ENCODE data around the gene HOXA2.

The HOXA2 gene

DNA sequence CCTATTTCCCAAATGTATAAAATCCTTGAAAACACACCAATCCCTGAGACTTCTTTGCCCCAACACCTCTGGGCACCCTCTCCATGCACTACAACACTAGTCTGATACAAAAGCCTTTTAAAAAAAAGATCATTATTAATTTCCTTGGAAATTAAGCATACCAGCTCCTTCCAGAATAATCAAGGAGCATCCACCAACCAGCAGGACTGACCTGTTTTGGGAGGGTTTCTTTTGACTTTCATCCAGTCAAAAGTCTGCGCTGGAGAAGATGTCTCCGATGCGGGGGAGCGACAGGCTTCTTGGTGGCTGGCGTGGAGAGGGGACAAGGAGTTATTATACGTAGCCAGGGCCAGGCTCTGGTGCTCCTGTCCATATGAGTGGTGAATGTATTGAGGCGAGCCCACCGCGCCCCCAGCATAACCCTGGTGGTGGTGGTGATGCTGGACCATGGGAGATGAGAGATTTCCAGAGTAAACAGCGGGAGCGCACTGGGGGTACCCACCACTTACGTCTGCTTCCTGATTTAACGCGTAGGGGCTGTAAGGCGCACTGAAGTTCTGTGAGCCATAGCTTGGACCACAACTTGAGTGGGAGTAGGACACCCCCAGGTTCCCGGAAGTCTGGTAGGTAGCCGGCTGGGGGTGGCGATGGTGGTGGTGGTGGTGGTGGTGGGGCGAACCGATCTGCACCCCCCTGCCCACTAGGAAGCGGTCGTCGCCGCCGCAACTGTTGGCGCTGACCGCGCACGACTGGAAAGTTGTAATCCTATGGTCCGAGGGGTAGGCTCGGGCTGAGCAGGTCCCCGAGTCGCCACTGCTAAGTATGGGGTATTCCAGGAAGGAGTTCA is 7.2 kb downstream of the HOXA2 start:
- Histone ChIP-seq H3K14ac (ENCODE audit: low read length in 2 of 2) (no peak overlapping the region), H3K4me2 (ENCODE audit: low read length, poor library complexity, severe bottlenecking) (peak overlapping the region; percentile 96), H3K9me3 (ENCODE audit: control insufficient read depth, low read length) (no peaks in the 10 kb centered on the region), H2BK5ac (ENCODE audit: low read depth, low read length, poor library complexity, severe bottlenecking) (no peak overlapping the region), H3K36me3 (ENCODE audit: control insufficient read depth in 1 of 2, insufficient read depth in 2 of 2, low read depth in 1 of 2, low read length in 2 of 2) (peaks cover 0 to 3% of the 10 kb centered on the region in 2 experiments), H2BK120ac (ENCODE audit: low read depth, low read length) (peak overlapping the region; percentile 58), H3K23ac (ENCODE audit: low read length in 2 of 2) (no peak overlapping the region), H3K9ac (ENCODE audit: low read length) (peak overlapping the region; percentile 82), H2AFZ (ENCODE audit: low read depth, low read length) (no peak overlapping the region), H4K91ac (ENCODE audit: low read length) (no peak overlapping the region), H3K4me3 (ENCODE audit: insufficient read depth in 1 of 2, low read depth in 1 of 2, low read length in 2 of 2) (peak overlapping the region; percentile 62 to 92), H2AK5ac (ENCODE audit: low read length, severe bottlenecking) (no peak overlapping the region), H3K27ac (ENCODE audit: low read length, poor library complexity, severe bottlenecking) (peak overlapping the region; percentile 52), H2BK15ac (ENCODE audit: low read depth, poor library complexity, severe bottlenecking) (peak overlapping the region; percentile 36), H3K4ac (ENCODE audit: low read depth in 1 of 2, low read length in 2 of 2) (no peak overlapping the region), H3K27me3 (ENCODE audit: control insufficient read depth in 1 of 2, insufficient read depth in 1 of 2, low read length in 2 of 2) (no peaks in the 10 kb centered on the region), H3K18ac (ENCODE audit: low read depth in 1 of 2, low read length in 2 of 2) (peak overlapping the region in 1 of 2 experiments; percentile 21), H3K4me1 (ENCODE audit: control insufficient read depth, insufficient read depth, low read depth, low read length) (peaks cover 9% of the 10 kb centered on the region), H2BK12ac (ENCODE audit: low read length in 2 of 2) (peak overlapping the region in 1 of 2 experiments; percentile 62), H4K8ac (ENCODE audit: low read length) (peak overlapping the region; percentile 32), H3K79me1 (replicated peaks; ENCODE audit: low read length, poor library complexity, severe bottlenecking) (peaks cover 1% of the 10 kb centered on the region)
- 9% methylated on average over 31 of the region's 33 CpGs for WGBS
- DNase-seq: no peak

DNA sequence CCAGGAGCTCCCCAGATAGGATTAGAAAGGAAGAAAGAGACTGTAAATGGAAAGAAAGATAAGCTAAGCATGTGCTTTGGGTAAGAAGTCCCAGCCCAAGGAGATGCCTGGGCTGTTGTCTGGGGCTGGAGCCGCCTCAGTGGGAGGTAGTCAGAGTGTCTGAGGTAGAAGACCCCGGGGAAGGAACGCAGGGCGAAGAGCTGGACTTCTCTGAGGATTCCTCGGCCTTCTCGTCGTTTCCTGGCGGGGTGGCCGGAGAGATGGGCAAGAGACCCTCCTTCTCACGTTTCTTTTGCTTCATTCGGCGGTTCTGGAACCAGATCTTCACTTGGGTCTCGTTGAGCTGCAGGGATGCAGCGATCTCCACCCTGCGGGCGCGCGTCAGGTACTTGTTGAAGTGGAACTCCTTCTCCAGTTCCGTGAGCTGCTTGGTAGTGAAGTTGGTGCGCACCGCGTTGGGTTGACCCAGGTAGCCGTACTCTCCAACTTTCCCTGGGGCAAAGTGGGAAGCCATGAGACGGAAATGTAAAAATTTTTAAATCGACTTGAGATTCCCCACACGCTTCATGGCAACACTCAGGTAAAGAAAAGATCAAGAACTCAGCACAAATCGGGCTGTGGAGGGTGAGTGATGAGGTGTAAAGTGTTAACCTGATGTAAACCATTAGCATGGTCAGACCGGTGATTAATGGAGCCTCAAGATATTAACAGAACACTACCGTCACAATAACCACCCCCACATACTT is 8.0 kb downstream of the HOXA2 start:
- 41% methylated on average over 28 of the region's 29 CpGs for WGBS

DNA sequence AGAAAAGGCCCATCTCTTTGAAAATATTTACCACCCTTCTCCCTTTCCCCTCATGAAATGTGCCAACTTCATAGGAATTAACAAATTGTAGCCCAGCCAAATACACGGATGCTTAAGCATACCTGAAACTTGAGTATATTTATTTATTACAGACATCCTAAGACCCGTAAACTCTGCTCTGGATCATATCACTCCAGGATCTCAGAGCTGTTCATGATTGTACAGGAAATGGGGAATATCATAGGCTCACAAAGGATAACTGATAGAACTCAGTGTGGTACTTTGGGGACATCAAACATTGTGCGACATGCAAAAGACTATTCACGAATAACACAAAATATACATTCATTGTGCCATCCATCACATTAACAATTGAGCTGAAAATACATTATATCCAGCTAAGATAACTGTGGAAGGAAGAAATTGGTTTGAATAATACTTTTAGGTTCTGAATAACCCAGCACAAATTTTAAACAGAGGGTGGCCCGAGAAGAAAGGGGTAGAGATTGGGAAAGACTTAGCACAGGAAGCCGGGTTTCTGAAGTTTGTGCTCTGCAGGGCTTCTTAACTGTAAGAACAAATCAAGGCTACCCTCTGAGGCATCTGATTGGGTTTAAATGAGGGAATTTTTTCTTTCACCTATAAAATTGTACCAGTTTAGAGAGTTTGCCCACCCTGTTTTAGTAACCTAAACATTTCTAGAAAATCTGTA is 9.1 kb downstream of the HOXA2 start:
- Histone ChIP-seq H3K18ac (ENCODE audit: low read depth in 1 of 2, low read length in 2 of 2) (no peak overlapping the region), H3K23ac (ENCODE audit: low read length in 2 of 2) (no peak overlapping the region), H2BK15ac (ENCODE audit: low read depth, poor library complexity, severe bottlenecking) (no peak overlapping the region), H3K36me3 (ENCODE audit: control insufficient read depth in 1 of 2, insufficient read depth in 2 of 2, low read depth in 1 of 2, low read length in 2 of 2) (peaks cover 0 to 3% of the 10 kb centered on the region in 2 experiments), H4K91ac (ENCODE audit: low read length) (no peak overlapping the region), H3K79me1 (replicated peaks; ENCODE audit: low read length, poor library complexity, severe bottlenecking) (peaks cover 1% of the 10 kb centered on the region), H3K9me3 (ENCODE audit: control insufficient read depth, low read length) (no peaks in the 10 kb centered on the region), H2BK12ac (ENCODE audit: low read length in 2 of 2) (no peak overlapping the region), H3K4me2 (ENCODE audit: low read length, poor library complexity, severe bottlenecking) (no peak overlapping the region), H3K4ac (ENCODE audit: low read depth in 1 of 2, low read length in 2 of 2) (no peak overlapping the region), H3K4me1 (ENCODE audit: control insufficient read depth, insufficient read depth, low read depth, low read length) (peaks cover 7% of the 10 kb centered on the region), H2AFZ (ENCODE audit: low read depth, low read length) (no peak overlapping the region), H3K4me3 (ENCODE audit: insufficient read depth in 1 of 2, low read depth in 1 of 2, low read length in 2 of 2) (no peak overlapping the region), H3K27ac (ENCODE audit: low read length, poor library complexity, severe bottlenecking) (no peak overlapping the region), H2BK120ac (ENCODE audit: low read depth, low read length) (no peak overlapping the region), H3K27me3 (ENCODE audit: control insufficient read depth in 1 of 2, insufficient read depth in 1 of 2, low read length in 2 of 2) (no peaks in the 10 kb centered on the region), H3K14ac (ENCODE audit: low read length in 2 of 2) (no peak overlapping the region), H2BK5ac (ENCODE audit: low read depth, low read length, poor library complexity, severe bottlenecking) (no peak overlapping the region), H4K8ac (ENCODE audit: low read length) (no peak overlapping the region), H3K9ac (ENCODE audit: low read length) (no peak overlapping the region), H2AK5ac (ENCODE audit: low read length, severe bottlenecking) (no peak overlapping the region)
- DNase-seq: no peak
- WGBS: 41% methylated on average over 3 of the region's 6 CpGs

More for the DNA sequence above, 8.0 kb downstream of the HOXA2 start:
- Histone ChIP-seq H3K4me1 (ENCODE audit: control insufficient read depth, insufficient read depth, low read depth, low read length) (peaks cover 9% of the 10 kb centered on the region), H4K8ac (ENCODE audit: low read length) (no peak overlapping the region), H2AK5ac (ENCODE audit: low read length, severe bottlenecking) (no peak overlapping the region), H2BK120ac (ENCODE audit: low read depth, low read length) (no peak overlapping the region), H3K9me3 (ENCODE audit: control insufficient read depth, low read length) (no peaks in the 10 kb centered on the region), H2BK5ac (ENCODE audit: low read depth, low read length, poor library complexity, severe bottlenecking) (no peak overlapping the region), H3K27ac (ENCODE audit: low read length, poor library complexity, severe bottlenecking) (no peak overlapping the region), H3K9ac (ENCODE audit: low read length) (peak overlapping the region; percentile 82), H3K27me3 (ENCODE audit: control insufficient read depth in 1 of 2, insufficient read depth in 1 of 2, low read length in 2 of 2) (no peaks in the 10 kb centered on the region), H3K79me1 (replicated peaks; ENCODE audit: low read length, poor library complexity, severe bottlenecking) (peaks cover 1% of the 10 kb centered on the region), H3K36me3 (ENCODE audit: control insufficient read depth in 1 of 2, insufficient read depth in 2 of 2, low read depth in 1 of 2, low read length in 2 of 2) (peaks cover 0 to 3% of the 10 kb centered on the region in 2 experiments), H2BK15ac (ENCODE audit: low read depth, poor library complexity, severe bottlenecking) (no peak overlapping the region), H2BK12ac (ENCODE audit: low read length in 2 of 2) (no peak overlapping the region), H3K4me3 (ENCODE audit: insufficient read depth in 1 of 2, low read depth in 1 of 2, low read length in 2 of 2) (peak overlapping the region in 1 of 2 experiments; percentile 92), H3K4ac (ENCODE audit: low read depth in 1 of 2, low read length in 2 of 2) (no peak overlapping the region), H3K4me2 (ENCODE audit: low read length, poor library complexity, severe bottlenecking) (peak overlapping the region; percentile 96), H4K91ac (ENCODE audit: low read length) (no peak overlapping the region), H3K14ac (ENCODE audit: low read length in 2 of 2) (no peak overlapping the region), H3K18ac (ENCODE audit: low read depth in 1 of 2, low read length in 2 of 2) (no peak overlapping the region), H2AFZ (ENCODE audit: low read depth, low read length) (no peak overlapping the region), H3K23ac (ENCODE audit: low read length in 2 of 2) (no peak overlapping the region)
- no peak for DNase-seq

DNA sequence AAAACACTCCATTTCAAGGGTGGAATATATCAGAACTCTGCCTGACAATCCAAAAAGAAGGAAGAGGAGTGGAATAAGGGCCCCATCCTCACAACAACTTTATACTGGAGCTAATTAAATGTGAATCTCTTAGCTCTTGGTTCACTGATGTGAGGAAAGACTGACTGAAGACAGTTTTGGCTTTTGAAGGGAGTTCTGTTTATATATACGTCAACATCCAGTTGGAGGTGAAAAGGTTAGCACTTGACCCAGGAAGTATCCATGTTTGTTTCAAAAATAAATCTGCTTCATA is 9.7 kb downstream of the HOXA2 start:
- Histone ChIP-seq H3K9ac (ENCODE audit: low read length) (no peak overlapping the region), H3K18ac (ENCODE audit: low read depth in 1 of 2, low read length in 2 of 2) (no peak overlapping the region), H3K4ac (ENCODE audit: low read depth in 1 of 2, low read length in 2 of 2) (no peak overlapping the region), H3K4me1 (ENCODE audit: control insufficient read depth, insufficient read depth, low read depth, low read length) (peaks cover 7% of the 10 kb centered on the region), H3K14ac (ENCODE audit: low read length in 2 of 2) (no peak overlapping the region), H3K4me3 (ENCODE audit: insufficient read depth in 1 of 2, low read depth in 1 of 2, low read length in 2 of 2) (no peak overlapping the region), H2BK12ac (ENCODE audit: low read length in 2 of 2) (no peak overlapping the region), H3K27ac (ENCODE audit: low read length, poor library complexity, severe bottlenecking) (no peak overlapping the region), H2BK15ac (ENCODE audit: low read depth, poor library complexity, severe bottlenecking) (no peak overlapping the region), H2BK120ac (ENCODE audit: low read depth, low read length) (no peak overlapping the region), H4K8ac (ENCODE audit: low read length) (no peak overlapping the region), H3K23ac (ENCODE audit: low read length in 2 of 2) (no peak overlapping the region), H4K91ac (ENCODE audit: low read length) (no peak overlapping the region), H3K36me3 (ENCODE audit: control insufficient read depth in 1 of 2, insufficient read depth in 2 of 2, low read depth in 1 of 2, low read length in 2 of 2) (no peaks in the 10 kb centered on the region), H3K9me3 (ENCODE audit: control insufficient read depth, low read length) (no peaks in the 10 kb centered on the region), H2BK5ac (ENCODE audit: low read depth, low read length, poor library complexity, severe bottlenecking) (no peak overlapping the region), H2AK5ac (ENCODE audit: low read length, severe bottlenecking) (no peak overlapping the region), H3K79me1 (replicated peaks; ENCODE audit: low read length, poor library complexity, severe bottlenecking) (peaks cover 1% of the 10 kb centered on the region), H3K27me3 (ENCODE audit: control insufficient read depth in 1 of 2, insufficient read depth in 1 of 2, low read length in 2 of 2) (no peaks in the 10 kb centered on the region), H3K4me2 (ENCODE audit: low read length, poor library complexity, severe bottlenecking) (no peak overlapping the region), H2AFZ (ENCODE audit: low read depth, low read length) (no peak overlapping the region)
- no peak for DNase-seq
- WGBS: 17% methylated on average over 1 of the region's 1 CpG

All from mesenchymal stem cell (in vitro differentiated cells and primary cell).